Prostate gland (tissue), 2 donors: ENCODE results near the gene RAB14. TPM values are rescaled to one million over a fixed set of nuclear protein-coding genes. Genes with fewer than 3 reads are reported as not detected.

ENCODE experiments used
- DNase-seq: peaks from one replicate; pipeline ENCODE4 v3.0.0-alpha.2; 2019; ENCODE audit warnings: low spot score
- H3K27ac ChIP-seq, 2 donors: fragments of 200-600 bp; sonication (generic); 2 replicates each; pipeline ENCODE4 v1.5.1; 2017 to 2019
- H3K27me3 ChIP-seq: fragments of 200-600 bp; sonication (generic); replicated peaks from 2 replicates; pipeline ENCODE4 v1.5.1; 2019; ENCODE audit not compliant: insufficient read depth
- H3K36me3 ChIP-seq, 2 donors: fragments of 200-600 bp; sonication (generic); 1 replicate in 1 of 2; 2 replicates in 1 of 2; pipeline versions ENCODE4 v1.5.1 to v1.8.1; 2017 to 2019
- H3K4me1 ChIP-seq: fragments of 200-600 bp; sonication (generic); replicated peaks from 2 replicates; pipeline ENCODE4 v1.5.1; 2019
- H3K4me3 ChIP-seq, 2 donors: fragments of 200-600 bp; sonication (generic); 2 replicates each; pipeline ENCODE4 v1.5.1; 2017 to 2019
- H3K9me3 ChIP-seq: fragments of 200-600 bp; sonication (generic); 2 replicates; pipeline ENCODE4 v1.5.1; 2017
- CTCF ChIP-seq, 4 experiments: fragments of 200-600 bp in 2 of 4; fragments of 450-650 bp in 2 of 4; sonication (generic) in 2 of 4; IDR thresholded peaks; 1 replicate in 3 of 4; 2 replicates in 1 of 4; pipeline ENCODE4 v1.5.1; 2016 to 2019; ENCODE audit warnings: antibody characterized with exemption in 4 of 4, mild to moderate bottlenecking in 2 of 4, moderate library complexity in 2 of 4
- POLR2A ChIP-seq: fragments of 450-650 bp; IDR thresholded peaks from one replicate; pipeline ENCODE4 v1.6.1; 2016; ENCODE audit warnings: antibody characterized with exemption, mild to moderate bottlenecking
- POLR2AphosphoS5 ChIP-seq: sonication (generic); formaldehyde crosslinking; IDR thresholded peaks from one replicate; pipeline ENCODE4 v1.6.1; 2017; ENCODE audit warnings: antibody characterized with exemption
- WGBS: methylation state at CpG from one replicate; pipeline ENCODE4 v1.1.5; 2018; 5-methylcytosine and 5-hydroxymethylcytosine counted together
- intact Hi-C: fragments of 100-400 bp; cut with DNase I; formaldehyde crosslinking; loops from one replicate; pipeline ENCODE4 v1.14.2; 2022
- total RNA-seq, 2 donors: library from RNA; depleted of rRNA; stranded (reverse); fragments of >200 nt; gene quantifications; one replicate each; pipeline ENCODE4 v1.1.0, GENCODE V29; 2016

RAB14 gene
- total RNA-seq, 2 donors from 2014 or later = 42.9 TPM

GRCh38 chr9:121207371-121207940, 5.8 kb upstream of the RAB14 start:
- no peaks in the 10 kb centered on the region for H3K36me3 ChIP-seq
- no peak overlapping the region for H3K4me3 ChIP-seq
- DNase-seq = no peak
- intact Hi-C loops = no loop called here
- 85% methylated on average over 2 of the region's 2 CpGs for WGBS
- no peak overlapping the region for H3K27ac ChIP-seq
- no peaks in the 10 kb centered on the region for H3K4me1 ChIP-seq
- H3K9me3 ChIP-seq = no peaks in the 10 kb centered on the region
- TF ChIP-seq POLR2AphosphoS5 (no peak), POLR2A (no peak), CTCF (IDR thresholded peaks at IDR 0.05) (no peak)
- H3K27me3 ChIP-seq = no peaks in the 10 kb centered on the region

DNA sequence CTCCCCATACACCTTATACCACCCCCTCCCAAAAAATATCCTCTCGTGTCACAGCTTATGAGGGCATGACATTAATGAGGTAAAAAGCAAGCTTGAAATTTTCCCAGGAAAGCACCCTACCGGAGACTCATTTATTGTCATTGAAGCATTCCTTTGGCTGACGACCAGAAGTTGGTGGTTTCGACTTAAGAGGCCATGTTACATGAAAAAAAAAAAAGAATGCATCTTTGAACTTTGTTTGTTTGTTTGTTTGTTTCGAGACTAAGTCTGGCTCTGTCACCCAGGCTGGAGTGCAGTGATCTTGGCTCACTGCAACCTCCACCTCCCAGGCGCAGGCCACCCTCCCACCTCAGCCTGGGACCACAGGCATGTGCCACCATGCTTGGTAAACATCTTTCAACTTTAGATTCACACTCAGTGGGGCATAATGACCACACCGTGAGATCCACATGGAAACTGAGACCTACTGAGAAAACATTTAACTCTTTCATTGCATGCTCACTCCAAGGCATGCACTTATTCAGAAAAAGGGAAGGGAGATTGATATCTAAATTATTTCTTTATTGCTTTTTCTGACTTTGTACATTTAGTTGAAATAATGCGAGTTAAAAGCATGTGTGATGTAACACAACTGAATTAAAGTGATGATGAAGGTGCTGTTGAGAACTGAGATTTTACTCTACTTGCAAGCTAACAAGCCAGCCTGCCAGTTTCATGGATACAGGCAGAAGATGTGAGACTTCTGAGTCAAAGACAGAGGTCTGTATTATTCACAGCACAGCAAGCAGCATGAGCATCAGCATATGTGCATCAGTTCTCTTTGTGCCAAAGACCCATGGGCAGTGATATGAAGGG, 5.1 kb upstream of the RAB14 start:
- no peak overlapping the region for H3K27ac ChIP-seq
- H3K27me3 ChIP-seq = no peaks in the 10 kb centered on the region
- H3K36me3 ChIP-seq = no peaks in the 10 kb centered on the region
- TF ChIP-seq POLR2AphosphoS5 (no peak), POLR2A (no peak), CTCF (IDR thresholded peaks at IDR 0.05) (no peak)
- no peaks in the 10 kb centered on the region for H3K9me3 ChIP-seq
- intact Hi-C loops = no loop called here
- no peak overlapping the region for H3K4me3 ChIP-seq
- no peak for DNase-seq
- no peaks in the 10 kb centered on the region for H3K4me1 ChIP-seq
- WGBS = 35% methylated on average over 8 of the region's 8 CpGs

GRCh38 chr9:121204611-121205010, 2.9 kb upstream of the RAB14 start:
- TF ChIP-seq POLR2AphosphoS5 (no peak), CTCF (IDR thresholded peaks at IDR 0.05) (no peak)
- intact Hi-C loops = no loop called here
- Histone ChIP-seq H3K4me3 (no peak overlapping the region), H3K4me1 (no peaks in the 10 kb centered on the region), H3K9me3 (no peaks in the 10 kb centered on the region), H3K36me3 (no peaks in the 10 kb centered on the region), H3K27me3 (no peaks in the 10 kb centered on the region), H3K27ac (no peak overlapping the region)
- DNase-seq = no peak

- H3K9me3 ChIP-seq = no peaks in the 10 kb centered on the region
- H3K27ac ChIP-seq = no peak overlapping the region
- no peak for DNase-seq
- intact Hi-C loops = no loop called here
- H3K36me3 ChIP-seq = no peaks in the 10 kb centered on the region
- TF ChIP-seq POLR2AphosphoS5 (no peak), POLR2A (no peak), CTCF (IDR thresholded peaks at IDR 0.05) (no peak)
- no peaks in the 10 kb centered on the region for H3K4me1 ChIP-seq
- H3K4me3 ChIP-seq = no peak overlapping the region
- 77% methylated on average over 2 of the region's 2 CpGs for WGBS
- H3K27me3 ChIP-seq = no peaks in the 10 kb centered on the region
Observed at GRCh38 chr9:121204121-121204520, 2.5 kb upstream of the RAB14 start.
